Stimulated activated CD8-positive, alpha-beta memory T cell treated with anti-CD3 and anti-CD28 coated beads, Interleukin-12 subunit alpha, Interleukin-12 subunit beta, amount 100 ng/mL, for 24 hours (primary cell): ENCODE measurements around the gene ANKRD16.
"Not testable (repeated sequence)": the region's sequence is repeated elsewhere in the genome, so short reads cannot be mapped to it uniquely, and the experiment has no call there.

ENCODE experiments used
- DNase-seq: peaks from one replicate; pipeline ENCODE4 v3.0.0-alpha.2; 2020; ENCODE audit errors: extremely low read depth

ANKRD16 gene

DNA sequence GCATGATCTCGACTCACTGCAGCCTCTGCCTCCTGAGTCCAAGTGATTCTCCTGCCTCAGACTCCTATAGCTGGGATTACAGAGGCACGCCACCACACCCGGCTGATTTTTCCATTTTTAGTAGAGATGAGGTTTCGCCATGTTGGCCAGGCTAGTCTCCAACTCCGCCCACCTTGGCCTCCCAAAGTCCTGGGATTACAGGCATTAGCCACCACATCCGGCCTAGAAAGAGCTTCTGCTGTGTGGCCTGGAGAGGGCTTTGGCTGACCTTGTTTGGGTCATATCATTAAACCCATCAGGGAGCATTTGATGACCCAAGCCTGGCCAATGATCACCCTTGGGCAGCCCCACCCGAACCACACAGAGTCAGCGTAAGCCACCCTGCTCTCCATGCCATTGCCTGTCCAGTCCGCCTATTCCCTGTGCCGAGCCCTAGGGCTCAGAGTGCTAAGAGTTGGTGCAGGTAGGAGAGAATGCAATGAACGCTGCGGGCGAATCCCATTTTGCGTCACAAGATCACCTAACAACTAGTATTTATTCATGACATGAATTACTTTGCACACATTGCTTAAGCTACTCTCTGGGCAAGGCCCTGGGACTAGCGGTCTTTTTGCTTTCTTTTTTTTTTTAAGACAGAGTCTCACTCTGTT lies 54.1 kb downstream of the ANKRD16 start:
- no peak for DNase-seq

DNA sequence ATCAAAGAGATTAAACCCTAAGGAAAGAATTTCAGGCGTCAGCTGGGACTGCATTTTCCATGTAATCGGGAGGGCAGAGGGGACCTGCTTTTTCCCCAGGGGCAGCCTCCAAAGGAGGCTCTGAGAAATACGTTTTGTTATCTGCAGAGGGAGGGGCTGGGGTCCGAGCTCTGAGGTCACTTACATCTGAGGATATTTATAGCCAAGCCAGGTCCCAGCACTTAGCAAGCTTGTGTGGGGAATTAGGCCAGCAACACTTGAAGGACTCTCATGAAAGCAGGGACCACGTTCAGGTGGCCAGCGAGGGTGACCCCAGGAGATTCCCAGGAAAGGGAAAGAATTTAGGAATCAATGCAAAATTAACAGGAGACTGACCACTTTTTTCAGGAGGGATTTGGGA lies 55.9 kb downstream of the ANKRD16 start:
- DNase-seq: no peak

DNA sequence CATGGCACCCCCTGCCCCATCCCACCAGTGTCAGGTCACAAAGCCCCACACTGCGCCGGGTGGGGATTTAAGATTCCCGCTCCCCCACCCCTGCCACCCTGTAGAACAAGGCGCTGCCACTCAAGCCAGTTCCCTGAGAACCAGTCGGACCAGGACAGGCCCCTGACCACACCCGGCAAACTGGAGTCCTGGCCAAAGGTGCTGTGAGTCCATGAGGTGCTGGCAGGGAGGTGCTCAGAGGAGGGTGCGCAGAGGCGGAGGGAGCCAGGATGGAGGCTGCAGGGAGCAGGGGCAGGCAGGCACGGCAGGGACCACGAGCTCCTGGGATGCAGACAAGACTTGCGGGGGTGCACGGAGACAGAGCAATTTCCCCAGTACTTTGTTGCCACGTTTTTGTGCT lies 56.7 kb downstream of the ANKRD16 start:
- DNase-seq: no peak

DNA sequence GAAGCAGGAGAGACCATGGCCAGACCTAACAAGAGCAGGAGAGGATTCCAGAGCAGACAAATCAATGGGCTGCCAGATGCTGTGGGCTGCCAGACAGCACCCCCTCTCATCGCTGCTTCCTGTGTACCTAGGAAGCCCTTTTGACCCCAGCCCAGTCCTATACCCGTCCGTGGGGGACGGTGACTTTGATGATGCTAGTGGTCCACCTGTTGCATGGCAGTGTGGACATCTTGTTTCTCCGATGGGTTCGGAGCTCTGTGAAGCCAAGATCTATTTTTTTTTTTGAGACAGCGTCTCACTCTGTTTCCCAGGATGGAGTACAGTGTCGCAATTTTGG lies 58.3 kb downstream of the ANKRD16 start:
- DNase-seq: no peak

DNA sequence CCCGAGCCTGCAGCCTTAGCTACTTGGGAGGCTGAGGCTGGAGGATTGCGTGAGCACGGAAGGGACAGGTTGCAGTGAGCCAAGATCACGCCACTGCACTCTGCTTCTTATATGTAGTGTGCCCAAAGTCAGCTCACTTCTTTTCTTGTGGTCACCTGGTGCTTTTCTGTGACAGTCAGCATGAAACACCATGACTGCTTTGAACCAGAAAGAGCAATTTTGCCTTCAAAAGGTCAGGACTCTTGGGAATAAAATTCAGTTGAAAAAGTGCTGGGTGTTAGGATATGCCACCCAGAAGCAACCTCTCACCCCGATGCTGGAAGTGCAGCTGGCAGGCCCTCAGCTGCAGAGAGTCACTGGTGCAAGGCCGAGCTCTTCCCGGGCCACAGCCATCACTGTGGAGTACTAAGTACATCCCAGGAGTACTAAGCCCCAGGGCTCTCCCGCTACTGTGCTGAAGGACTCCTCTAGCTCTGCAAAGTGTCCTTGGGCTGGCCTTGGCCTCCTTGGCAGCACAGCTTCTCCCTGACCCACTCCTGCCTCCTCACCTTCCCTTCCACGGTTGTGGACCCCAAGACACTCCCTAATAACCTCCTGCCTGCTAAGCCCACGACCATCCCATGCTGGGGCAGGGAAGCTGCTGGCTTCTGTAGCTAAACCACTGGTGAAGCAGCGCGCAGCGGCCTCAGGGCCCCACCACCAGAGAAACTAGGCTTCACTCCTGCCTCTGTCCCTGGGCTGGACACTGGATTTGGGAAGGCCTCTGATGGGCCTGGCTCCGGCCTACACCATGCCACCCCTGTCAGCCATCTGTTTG lies 58.9 kb downstream of the ANKRD16 start:
- DNase-seq: no peak

DNA sequence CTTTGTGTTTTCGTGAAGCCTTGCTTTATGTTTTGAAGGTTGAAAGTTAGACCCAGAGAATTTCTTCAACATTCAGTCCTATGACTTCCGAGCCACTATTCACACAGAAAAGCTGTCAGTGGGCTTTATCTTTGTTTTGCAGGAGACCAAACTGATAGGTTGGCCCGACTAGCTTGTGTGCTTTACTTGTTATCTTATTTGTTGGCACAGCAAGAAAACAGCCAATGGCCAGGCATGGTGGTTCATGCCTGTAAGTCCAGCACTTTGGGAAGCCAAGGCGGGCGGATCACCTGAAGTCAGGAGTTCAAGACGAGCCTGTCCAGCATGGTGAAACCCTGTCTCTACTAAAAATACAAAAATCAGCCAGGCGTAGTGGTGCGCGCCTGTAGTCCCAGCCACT lies 60.4 kb downstream of the ANKRD16 start:
- no peak for DNase-seq

DNA sequence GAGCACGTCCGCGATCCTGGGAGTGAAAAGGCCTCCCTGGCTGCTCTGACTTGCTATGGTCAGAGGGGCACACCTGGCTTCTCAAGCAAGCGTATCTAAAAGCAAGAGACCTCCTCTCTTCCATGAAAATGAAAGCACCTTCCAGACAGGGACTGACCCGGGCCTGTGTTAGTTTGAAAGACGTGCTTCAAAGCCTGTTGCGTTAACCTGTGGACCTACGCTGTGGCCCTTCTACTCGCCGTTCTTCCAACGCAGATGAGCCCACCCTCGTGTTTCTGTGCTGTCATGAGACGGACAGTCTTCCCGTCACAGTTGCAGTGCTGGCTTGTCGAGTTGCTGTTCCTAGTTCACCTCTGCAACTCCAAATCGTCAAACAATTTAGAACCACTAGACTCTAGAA lies 61.0 kb downstream of the ANKRD16 start:
- no peak for DNase-seq

DNA sequence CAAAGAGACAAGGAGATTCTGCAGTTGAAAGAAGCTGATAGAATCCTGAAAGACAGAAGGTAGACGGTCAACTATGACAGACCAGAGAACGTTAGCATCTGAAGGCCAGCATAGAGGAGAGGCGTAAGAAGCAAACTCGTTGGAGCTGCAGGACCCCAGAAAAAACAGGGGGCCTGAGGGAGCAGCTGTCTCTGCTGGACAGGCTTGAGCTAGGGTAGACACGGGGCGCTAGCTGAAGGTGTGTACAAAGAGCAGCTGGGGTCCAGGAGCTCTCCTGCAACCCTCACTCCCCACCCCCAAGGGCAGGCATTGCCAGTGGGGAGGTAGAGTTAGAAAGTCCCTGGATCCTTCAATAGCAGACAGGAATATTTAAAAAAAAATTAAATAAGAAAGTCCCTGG lies 61.9 kb downstream of the ANKRD16 start:
- no peak for DNase-seq

DNA sequence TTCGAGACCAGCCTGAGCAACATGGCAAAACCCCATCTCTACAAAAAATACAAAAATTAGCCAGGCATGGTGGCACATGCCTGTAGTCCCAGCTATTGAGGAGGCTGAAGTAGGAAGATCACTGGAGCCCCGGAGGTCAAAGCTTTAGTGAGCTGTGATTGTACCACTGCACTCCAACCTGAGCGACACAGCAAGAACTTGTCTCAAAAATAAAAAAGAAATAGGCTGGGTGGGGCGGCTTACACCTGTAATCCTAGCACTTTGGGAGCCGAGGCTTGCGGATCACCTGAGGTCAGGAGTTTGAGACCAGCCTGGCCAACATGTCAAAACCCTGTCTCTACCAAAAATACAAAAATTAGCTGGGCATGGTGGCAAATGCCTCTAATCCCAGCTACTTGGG lies 63.2 kb downstream of the ANKRD16 start:
- not testable (repeated sequence) for DNase-seq

DNA sequence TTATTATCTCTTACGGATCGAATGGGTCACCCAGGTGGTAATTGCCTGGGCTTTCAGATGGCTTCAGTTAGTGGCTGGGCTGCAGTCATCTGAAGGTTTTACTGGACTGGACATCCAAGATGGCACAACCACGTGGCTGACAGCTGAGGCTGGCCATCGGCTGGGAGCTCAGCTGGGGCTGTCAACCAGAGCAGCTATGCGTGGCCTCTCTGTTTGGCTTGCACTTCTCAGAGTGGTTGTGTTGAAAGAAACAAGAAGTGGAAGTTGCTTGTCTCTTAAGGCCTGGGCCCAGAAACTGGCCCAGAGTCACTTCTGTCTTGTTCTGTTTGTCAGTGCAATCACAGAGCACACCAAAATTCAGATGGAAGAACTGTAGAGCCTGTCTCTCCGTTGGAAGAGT lies 70.8 kb downstream of the ANKRD16 start:
- DNase-seq: no peak

DNA sequence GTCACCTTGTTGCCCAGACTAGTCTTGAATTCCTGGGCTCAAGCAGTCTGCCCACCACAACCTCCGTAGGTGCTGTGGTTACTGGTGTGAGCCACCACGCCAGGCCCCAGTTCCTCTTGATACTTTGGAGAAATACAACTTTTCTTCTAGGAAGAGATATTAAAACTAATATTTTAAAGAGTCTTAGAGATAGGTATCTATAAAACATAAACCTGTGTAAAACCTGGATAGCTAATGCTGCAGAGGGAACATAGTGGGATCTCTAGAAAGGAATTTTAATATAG lies 71.7 kb downstream of the ANKRD16 start:
- DNase-seq: no peak

DNA sequence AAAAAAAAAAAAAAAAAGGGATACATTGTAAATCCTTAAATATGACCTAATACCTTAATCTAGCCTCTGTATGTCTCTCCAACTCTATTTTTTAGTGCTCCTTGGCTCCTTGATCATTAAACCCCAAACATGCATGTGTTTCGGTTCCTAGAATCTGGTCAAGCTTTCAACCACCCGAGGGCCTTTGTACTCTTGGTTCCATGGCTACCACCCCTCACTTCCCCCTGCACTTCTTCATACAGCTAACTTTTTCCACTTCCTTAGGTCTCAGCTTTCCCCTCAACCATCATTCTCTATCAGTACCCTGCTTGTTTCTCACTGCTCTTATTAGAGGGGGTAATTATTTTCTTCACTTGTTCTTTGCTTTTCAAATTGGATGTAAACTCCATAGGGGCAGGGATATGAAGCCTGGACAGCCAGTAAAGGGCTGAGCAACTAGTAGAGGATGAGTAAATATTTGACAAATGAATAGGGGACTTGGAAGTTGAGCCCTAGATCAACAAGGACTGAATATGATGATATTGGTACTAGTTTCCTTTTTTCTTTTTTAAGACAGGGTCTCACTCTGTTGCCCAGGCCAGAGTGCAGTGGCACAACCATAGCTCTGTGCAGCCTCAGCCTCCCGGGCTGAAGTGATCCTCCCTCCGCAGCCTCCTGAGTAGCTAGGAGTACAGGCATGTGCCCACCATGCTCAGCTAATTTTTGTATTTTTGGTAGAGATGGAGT lies 72.2 kb downstream of the ANKRD16 start:
- DNase-seq: no peak

DNA sequence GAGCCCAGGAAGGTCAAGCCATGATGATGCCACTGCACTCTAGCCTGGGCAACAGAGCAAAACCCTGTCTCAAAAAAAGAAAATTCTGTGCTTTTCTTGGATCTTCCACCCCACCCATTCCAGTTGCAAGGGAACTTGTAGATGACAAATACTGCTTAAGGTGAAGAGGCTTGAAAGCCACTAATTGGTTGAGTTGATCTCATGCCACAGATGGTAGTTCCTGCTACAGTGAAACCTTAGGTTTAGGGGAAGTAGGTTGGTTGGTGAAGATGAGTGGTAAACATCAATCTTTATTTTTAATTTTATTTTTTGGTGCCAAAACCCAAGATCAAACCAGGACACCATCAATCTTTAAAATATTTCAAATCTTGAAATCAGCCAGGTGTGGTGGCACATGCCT lies 73.5 kb downstream of the ANKRD16 start:
- DNase-seq: no peak

DNA sequence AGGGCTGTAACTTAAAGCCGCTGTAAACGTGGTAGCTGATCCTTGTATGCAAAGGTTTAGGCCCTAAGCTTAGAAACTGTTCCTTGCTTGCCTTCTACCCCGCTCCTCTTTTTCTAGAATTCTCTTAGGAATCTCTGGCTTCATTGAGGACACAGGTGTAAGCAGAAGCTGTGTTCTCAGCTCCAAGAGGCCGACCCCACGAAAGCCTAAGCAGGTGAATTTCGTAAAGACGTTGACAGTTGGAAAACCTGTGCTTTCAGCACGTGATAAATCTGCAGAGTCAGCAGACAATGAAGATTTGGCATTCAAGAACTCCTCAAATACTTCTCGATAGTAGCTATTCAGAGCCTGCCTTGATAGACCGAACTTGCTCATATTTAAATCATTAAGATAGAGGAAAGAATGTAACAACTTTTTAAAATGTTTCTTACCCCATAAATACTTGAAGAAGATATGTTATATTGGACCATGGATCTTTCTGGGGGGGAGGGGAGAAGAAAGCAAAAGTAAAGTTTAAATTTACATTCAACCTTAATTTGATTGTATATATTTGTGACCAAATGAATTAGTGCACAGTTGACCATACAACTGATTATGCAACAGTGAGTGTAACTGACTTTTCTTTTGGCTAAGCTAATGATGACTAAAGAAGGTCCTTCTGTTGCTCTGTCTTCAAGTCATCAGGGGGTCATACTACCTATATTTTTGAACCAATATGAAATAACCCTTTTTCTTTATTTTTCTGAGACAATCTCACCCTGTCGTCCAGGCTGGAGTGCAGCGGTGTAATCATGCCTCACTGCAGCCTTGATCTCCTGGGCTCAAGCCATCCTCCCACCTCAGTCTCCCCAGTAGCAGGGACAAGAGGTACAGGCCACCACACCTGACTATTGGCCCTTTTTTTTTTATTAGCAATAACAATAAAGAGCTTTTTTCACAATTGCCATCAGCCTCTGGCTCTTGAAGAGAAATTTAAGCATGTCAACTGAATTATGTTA lies 75.3 kb downstream of the ANKRD16 start:
- no peak for DNase-seq

DNA sequence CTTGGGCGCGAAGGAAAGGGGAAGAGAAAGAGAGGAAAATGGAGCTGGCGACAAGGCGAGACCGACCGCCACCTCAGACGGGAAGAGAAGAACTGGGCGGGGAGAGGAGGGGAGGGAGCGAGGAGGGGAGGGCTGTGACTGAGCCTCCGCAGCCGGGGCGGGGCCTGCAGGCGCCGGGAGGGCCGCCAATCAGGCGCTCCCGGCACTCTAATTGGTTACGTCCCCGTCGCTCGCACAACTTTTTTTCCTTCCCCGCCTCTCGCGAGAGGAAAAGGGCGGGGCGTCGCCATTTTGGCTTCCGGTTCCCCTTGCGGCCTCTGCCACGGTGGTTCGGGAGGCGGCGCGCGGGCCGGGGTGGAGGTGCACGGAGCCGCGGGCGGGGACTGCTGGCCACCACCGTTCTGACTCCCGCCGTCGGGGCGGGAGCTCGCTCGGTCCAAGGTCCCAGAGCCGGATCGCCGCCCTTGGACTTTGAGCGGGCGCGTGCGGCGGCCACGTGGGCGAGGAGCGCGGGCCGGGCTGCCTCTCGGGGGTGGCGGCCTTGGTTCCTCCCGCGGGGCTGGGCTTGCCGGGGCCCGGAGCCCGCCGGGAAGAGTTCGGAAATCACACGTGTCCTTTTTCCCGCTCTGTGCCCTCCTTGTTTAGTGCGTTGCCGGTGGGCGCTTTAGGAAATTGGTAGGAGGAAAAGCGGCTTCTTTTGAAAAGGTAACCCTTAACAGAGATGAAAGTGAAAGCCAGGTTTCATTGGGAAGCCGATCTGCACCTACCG lies 76.2 kb downstream of the ANKRD16 start, which contains the start of gene GDI2:
Gene GDI2 (minus strand): TSS at position 94 of the 769 bp plus-strand sequence. CDS start 176 bp downstream, outside the sequence.
- peak; percentile 90 for DNase-seq

DNA sequence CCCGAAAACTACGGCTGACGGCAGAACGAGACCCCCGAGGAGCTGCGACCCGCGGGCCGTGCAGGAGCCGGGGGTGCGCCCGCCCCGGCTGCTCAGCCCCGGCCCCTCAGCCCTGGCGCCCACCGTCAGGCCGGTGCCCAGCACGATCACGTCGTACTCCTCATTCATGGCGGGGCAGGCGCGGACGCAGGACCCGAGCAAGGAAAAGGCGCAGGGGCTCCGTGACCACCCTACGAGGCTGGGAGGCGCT lies 76.7 kb downstream of the ANKRD16 start:
- DNase-seq: no peak

DNA sequence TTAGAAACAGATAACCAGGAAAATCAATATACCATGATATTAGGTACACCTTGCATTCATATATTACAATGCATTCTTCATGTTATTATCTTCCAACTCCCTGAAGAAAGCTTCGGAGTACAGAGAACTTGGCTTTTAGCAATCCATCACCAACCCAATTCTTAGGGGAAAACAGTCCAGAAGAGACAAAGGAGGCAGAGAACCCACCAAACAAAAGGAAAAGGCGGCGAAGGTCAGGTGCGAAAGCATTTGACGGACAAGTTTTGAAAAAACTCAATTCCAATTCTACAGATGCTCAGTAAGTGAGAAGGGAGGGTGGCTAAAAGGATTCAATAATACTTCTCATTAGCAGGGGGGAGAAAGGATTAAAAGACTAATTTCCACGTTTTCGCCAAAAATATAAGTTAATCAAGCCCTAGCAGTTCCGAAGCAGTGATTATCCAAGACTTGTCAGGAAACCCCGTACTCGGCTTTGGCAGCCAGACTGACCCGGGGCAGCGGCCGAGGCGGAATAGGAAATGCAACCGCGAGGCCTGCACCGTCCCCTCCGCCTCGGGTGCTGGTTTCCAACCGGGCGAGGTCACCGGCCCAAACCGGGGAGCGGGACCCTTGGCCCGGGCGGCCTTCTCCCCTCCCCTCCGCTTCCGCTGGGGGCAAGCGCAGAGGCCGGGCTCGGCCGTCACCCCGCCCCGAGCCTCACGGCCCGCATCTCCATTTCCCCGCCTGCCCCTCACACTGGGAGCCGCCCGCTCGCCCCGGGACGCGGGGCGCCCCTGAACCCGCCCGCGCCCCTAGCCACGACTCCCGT lies 77.2 kb downstream of the ANKRD16 start:
- no peak for DNase-seq
